ENCODE data around the gene LARP4. TPM values are rescaled to one million over a fixed set of nuclear protein-coding genes. Genes with fewer than 3 reads are reported as not detected.
A peak's percentile ranks its signal among the peaks of the same experiment; 100 is the strongest.

Gene LARP4
- total and polyA plus RNA-seq, 9 of the 15 experiments (the other 6 are each of a cell fraction or from before 2014, with no cell fraction given), result 31.6 to 84.5 (median 52.4) TPM

DNA sequence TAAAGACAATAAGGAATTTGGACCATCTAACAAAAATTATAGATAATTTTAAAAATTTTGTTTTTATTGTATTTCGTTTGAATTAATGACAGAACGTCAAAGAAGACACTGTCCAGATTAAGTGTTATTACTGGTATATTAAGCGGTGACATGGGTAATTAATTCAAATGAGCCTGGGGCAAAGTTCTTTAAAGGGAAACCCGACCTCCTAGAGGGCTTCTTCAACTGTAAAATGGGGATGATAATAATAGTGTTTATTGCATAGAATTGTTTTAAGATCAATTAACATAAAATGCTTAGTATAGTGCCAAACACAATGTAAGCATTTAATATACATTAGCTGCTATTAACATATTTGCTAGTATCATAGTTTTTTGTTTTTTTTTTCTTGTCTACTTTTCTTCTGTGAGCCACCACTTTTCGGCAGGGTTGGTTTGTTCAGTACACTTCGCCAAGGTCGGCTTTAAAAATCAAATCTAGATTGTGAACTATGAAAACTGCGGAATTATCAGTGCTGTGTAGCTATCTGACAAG is 514 bp upstream of the LARP4 start (continued):
- TF ChIP-seq, protein P1, sequence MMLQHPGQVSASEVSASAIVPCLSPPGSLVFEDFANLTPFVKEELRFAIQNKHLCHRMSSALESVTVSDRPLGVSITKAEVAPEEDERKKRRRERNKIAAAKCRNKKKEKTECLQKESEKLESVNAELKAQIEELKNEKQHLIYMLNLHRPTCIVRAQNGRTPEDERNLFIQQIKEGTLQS (IDR thresholded peaks at IDR 0.05), result no peak
- TF ChIP-seq, protein P1 (CRISPR knock-in tag; conservative IDR thresholded peaks at IDR 0.05), result no peak
- TF ChIP-seq GTF2F1 (IDR thresholded peaks at IDR 0.05; ENCODE audit: low read depth, low read length), result no peak
- no peak for TF ChIP-seq EGR1 (conservative IDR thresholded peaks at IDR 0.05)
- TF ChIP-seq, protein P2, sequence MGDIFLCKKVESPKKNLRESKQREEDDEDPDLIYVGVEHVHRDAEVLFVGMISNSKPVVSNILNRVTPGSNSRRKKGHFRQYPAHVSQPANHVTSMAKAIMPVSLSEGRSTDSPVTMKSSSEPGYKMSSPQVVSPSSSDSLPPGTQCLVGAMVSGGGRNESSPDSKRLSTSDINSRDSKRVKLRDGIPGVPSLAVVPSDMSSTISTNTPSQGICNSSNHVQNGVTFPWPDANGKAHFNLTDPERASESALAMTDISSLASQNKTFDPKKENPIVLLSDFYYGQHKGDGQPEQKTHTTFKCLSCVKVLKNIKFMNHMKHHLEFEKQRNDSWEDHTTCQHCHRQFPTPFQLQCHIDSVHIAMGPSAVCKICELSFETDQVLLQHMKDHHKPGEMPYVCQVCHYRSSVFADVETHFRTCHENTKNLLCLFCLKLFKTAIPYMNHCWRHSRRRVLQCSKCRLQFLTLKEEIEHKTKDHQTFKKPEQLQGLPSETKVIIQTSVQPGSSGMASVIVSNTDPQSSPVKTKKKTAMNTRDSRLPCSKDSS (IDR thresholded peaks at IDR 0.05; ENCODE audit: low read depth, partially characterized antibody), result no peak
- TF ChIP-seq, protein P3, sequence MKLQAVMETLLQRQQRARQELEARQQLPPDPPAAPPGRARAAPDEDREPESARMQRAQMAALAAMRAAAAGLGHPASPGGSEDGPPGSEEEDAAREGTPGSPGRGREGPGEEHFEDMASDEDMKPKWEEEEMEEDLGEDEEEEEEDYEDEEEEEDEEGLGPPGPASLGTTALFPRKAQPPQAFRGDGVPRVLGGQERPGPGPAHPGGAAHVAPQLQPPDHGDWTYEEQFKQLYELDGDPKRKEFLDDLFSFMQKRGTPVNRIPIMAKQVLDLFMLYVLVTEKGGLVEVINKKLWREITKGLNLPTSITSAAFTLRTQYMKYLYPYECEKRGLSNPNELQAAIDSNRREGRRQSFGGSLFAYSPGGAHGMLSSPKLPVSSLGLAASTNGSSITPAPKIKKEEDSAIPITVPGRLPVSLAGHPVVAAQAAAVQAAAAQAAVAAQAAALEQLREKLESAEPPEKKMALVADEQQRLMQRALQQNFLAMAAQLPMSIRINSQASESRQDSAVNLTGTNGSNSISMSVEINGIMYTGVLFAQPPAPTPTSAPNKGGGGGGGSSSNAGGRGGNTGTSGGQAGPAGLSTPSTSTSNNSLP (IDR thresholded peaks at IDR 0.05; ENCODE audit: borderline replicate concordance, low read depth, low read length), result no peak
- no peak for TF ChIP-seq ZNF184 (CRISPR knock-in tag; IDR thresholded peaks at IDR 0.05)
- no peak for TF ChIP-seq GATAD2B (IDR thresholded peaks at IDR 0.05; ENCODE audit: borderline replicate concordance)
- TF ChIP-seq, protein P4, sequence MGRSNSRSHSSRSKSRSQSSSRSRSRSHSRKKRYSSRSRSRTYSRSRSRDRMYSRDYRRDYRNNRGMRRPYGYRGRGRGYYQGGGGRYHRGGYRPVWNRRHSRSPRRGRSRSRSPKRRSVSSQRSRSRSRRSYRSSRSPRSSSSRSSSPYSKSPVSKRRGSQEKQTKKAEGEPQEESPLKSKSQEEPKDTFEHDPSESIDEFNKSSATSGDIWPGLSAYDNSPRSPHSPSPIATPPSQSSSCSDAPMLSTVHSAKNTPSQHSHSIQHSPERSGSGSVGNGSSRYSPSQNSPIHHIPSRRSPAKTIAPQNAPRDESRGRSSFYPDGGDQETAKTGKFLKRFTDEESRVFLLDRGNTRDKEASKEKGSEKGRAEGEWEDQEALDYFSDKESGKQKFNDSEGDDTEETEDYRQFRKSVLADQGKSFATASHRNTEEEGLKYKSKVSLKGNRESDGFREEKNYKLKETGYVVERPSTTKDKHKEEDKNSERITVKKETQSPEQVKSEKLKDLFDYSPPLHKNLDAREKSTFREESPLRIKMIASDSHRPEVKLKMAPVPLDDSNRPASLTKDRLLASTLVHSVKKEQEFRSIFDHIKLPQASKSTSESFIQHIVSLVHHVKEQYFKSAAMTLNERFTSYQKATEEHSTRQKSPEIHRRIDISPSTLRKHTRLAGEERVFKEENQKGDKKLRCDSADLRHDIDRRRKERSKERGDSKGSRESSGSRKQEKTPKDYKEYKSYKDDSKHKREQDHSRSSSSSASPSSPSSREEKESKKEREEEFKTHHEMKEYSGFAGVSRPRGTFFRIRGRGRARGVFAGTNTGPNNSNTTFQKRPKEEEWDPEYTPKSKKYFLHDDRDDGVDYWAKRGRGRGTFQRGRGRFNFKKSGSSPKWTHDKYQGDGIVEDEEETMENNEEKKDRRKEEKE (IDR thresholded peaks at IDR 0.05; ENCODE audit: borderline replicate concordance in 1 of 2, control insufficient read depth in 1 of 2, low read depth in 2 of 2, low read length in 1 of 2), result peak in 1 of 2 experiments; percentile 91; a peak in 2 of 4 replicates
- no peak for TF ChIP-seq FOXJ2 (tag; IDR thresholded peaks at IDR 0.05)
- TF ChIP-seq NONO (IDR thresholded peaks at IDR 0.05; ENCODE audit: low read depth in 2 of 2, low read length in 1 of 2), result peak in 1 of 2 experiments; percentile 98; a peak in 1 of 4 replicates
- TF ChIP-seq BRF1 (IDR thresholded peaks at IDR 0.05; ENCODE audit: borderline replicate concordance, extremely low read depth, insufficient read length), result no peak
- TF ChIP-seq ZNF586 (CRISPR knock-in tag; conservative IDR thresholded peaks at IDR 0.05), result no peak
- no peak for TF ChIP-seq PHF8 (IDR thresholded peaks at IDR 0.05; ENCODE audit: borderline replicate concordance, low read length)
- TF ChIP-seq XRCC3 (IDR thresholded peaks at IDR 0.05), result no peak
- TF ChIP-seq HOXB6 (CRISPR knock-in tag; IDR thresholded peaks at IDR 0.05; ENCODE audit: borderline replicate concordance), result no peak
- no peak for TF ChIP-seq MBD2 (IDR thresholded peaks at IDR 0.05; ENCODE audit: borderline replicate concordance, low read depth)
- TF ChIP-seq DDX20 (tag; IDR thresholded peaks at IDR 0.05; ENCODE audit: low read depth), result no peak
- TF ChIP-seq KLF1 (tag; IDR thresholded peaks at IDR 0.05), result no peak
- TF ChIP-seq ZNF766 (CRISPR knock-in tag; conservative IDR thresholded peaks at IDR 0.05), result 0 out of 2 replicates have a peak, but pooled peaks have one; percentile 23
- no peak for TF ChIP-seq POLR3G (IDR thresholded peaks at IDR 0.05; ENCODE audit: extremely low read depth, insufficient read length, insufficient replicate concordance)
- TF ChIP-seq ZNF239 (CRISPR knock-in tag; IDR thresholded peaks at IDR 0.05), result no peak
